Forelimb muscle (tissue), 1 donor: ENCODE measurements around the gene ADAM10. TPM values are rescaled to one million over a fixed set of nuclear protein-coding genes. Genes with fewer than 3 reads are reported as not detected.

Source experiments
- DNase-seq: peaks from one replicate; pipeline ENCODE4 v3.0.0-alpha.2; 2013; ENCODE audit warnings: low read depth
- polyA plus RNA-seq: library from polyadenylated mRNA; unstranded; fragments of 120-200 nt; gene quantifications from one replicate; pipeline ENCODE4 v1.2.1, GENCODE V29; 2013; ENCODE audit not compliant: insufficient read length

ADAM10 gene
- polyA plus RNA-seq, 1 donor, result 80.6 TPM

GRCh38 chr15:58582160-58582559 is 167.3 kb downstream of the ADAM10 start:
- DNase-seq, result no peak

GRCh38 chr15:58576657-58577056 is 172.8 kb downstream of the ADAM10 start:
- no peak for DNase-seq

- DNase-seq, result no peak
Observed at GRCh38 chr15:58575045-58575786, 174.3 kb downstream of the ADAM10 start.

DNA sequence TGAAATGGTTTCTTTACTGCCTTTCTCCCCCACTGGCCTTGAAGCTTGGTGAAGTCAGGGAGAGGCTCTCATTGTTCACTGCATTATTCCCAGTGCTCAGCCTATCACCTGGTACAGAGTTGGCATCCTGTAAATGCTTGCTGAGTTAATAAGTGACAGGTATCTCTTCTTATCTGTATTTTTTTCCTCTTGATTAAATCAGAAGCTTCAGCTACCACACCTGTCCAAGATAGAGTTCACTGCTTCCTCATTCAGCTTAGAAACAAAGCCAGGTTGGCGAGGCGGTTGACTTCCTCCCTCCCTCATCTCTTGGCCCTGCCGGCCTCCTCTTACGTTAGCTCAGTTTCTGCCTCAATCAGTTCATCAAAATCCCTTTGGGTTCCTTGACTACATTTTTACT is 174.9 kb downstream of the ADAM10 start:
- DNase-seq, result no peak

DNA sequence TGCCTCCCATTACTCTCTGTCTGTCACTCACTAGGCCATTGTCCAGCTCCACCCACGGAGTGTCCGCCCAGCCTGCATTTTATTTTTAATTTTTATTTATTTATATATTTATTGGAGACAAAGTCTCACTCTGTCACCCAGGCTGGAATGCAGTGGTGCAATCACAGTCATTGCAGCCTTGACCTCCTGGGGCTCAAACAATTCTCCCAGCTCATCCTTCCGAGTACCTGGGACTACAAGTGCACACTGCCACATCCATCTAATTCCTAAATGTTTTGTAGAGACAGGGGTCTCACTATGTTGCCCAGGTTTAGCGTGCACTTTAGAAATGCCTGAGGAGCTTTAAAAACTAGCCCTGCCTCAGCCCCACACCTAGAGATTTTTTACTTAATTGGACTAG is 176.2 kb downstream of the ADAM10 start:
- DNase-seq, result no peak

DNA sequence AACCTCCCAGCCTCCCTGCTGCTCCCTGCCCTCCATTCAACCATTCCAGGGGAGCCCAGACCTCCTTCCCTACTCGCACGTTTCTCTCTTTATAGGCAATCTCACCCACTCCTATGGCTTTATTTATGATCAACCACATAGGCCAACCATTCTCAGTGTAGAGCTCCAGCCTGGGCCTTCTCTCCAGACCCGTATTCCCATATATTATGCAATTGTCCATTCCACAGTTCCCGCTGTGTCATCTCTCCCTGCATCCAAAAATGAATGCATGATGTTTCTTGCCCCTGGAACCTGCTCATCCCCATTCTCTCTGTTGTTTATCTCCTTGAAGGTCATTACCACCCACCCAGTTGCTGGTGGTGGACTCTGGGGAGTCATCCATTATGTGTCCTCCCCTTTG is 177.0 kb downstream of the ADAM10 start:
- no peak for DNase-seq

DNA sequence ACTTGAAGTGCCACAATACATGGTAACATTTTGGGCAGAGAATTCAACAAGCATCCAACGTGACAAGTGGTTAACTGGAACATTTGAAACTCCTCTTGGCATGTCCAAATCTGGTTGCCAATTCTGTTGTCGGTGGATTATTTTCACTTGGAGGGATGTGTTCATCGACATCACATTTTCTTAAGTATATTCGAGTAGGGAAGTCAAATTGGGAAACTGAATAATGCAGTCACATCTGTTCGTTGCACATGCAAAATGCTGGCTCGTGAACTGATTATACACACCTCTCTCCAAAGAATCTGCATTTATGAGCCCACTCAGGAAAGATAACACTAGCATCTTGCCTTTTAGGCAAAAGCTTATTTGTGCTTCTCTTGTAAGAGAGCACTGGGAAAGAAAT is 178.0 kb downstream of the ADAM10 start:
- DNase-seq, result no peak

GRCh38 chr15:58569455-58569854 is 180.1 kb downstream of the ADAM10 start:
- DNase-seq, result no peak

- no peak for DNase-seq
Observed at GRCh38 chr15:58568157-58568571, 181.3 kb downstream of the ADAM10 start.

GRCh38 chr15:58566029-58566428 is 183.5 kb downstream of the ADAM10 start:
- no peak for DNase-seq

GRCh38 chr15:58565619-58566018 is 183.9 kb downstream of the ADAM10 start:
- DNase-seq, result no peak

DNA sequence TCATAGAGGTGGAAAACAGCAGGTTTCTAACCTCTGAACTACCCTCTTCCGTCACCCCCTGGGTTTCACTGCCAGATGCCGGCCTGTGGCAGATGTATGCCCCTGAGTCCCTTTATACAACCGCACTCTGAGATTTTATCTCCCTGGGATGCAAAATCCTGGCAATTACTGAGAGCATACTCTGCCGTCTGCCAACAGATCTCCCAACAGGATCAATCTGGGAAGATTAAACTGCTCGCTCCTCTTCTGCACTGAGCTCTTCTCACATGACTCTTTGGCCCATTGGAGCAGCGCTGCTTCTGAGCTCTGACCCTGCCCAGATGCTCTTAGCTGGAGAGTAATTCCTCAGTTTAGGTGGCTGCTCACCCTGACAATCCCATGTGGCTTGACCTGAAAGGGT is 184.5 kb downstream of the ADAM10 start:
- no peak for DNase-seq

DNA sequence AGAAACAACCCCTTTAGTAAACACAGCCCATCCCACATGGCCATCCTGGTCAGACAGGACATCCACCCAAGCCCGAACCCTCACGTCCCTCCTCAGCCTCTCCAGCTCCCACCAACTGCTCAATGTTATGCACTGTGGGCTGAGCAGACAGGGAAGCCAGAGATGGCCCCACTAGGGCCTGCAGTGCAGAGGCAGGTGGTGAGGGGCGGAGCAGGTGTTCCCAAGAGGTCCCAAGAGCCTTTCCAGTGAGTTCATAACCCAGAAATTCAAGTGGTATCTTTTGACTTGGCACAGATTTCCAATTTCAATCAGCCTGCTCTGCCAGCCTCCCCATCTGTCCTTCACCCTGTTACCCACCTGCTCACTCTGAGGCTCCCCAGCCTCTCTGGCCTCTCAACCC is 187.4 kb downstream of the ADAM10 start:
- no peak for DNase-seq

GRCh38 chr15:58561321-58561720 is 188.2 kb downstream of the ADAM10 start:
- DNase-seq, result no peak

GRCh38 chr15:58559904-58560588 is 189.5 kb downstream of the ADAM10 start:
- DNase-seq, result no peak

DNA sequence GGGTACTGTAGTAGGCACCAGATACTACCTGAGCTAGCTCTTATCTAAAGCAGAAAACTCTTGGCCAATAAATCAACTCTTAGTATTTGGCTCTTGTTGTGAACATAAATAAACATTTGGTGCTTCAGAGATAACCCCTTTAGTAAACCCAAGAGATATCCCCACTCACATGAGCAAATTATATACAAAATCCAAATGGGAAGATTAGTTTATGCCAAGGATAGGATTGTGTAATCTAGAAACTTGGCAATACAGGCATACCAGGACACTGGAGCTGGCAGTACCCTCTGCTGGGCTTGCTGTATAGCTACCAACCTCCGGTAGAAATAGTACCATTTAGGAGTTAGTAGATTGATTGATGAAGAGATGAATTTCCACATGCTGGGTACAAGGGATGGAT is 190.7 kb downstream of the ADAM10 start:
- DNase-seq, result no peak

GRCh38 chr15:58556541-58556940 is 193.0 kb downstream of the ADAM10 start:
- no peak for DNase-seq

GRCh38 chr15:58556028-58556361 is 193.5 kb downstream of the ADAM10 start:
- DNase-seq, result no peak

- no peak for DNase-seq
Observed at GRCh38 chr15:58555162-58556027, 194.1 kb downstream of the ADAM10 start.

- DNase-seq, result no peak
Observed at GRCh38 chr15:58554758-58555157, 194.7 kb downstream of the ADAM10 start.

- DNase-seq, result no peak
Observed at GRCh38 chr15:58553365-58553918, 196.1 kb downstream of the ADAM10 start.
